ENCODE results near the gene TTC27.

GRCh38 chr2:32752205-32752604, 124.4 kb downstream of the TTC27 start:
- TF ChIP-seq FOXA1 (IDR thresholded peaks at IDR 0.05) (no peak), BHLHE40 (IDR thresholded peaks at IDR 0.05; ENCODE audit: borderline replicate concordance) (no peak), L3MBTL2 (conservative IDR thresholded peaks at IDR 0.05) (no peak), TARDBP (IDR thresholded peaks at IDR 0.05) (no peak)

Measured in HEK293T (cell line).